ENCODE results near the gene PBRM1.

DNA sequence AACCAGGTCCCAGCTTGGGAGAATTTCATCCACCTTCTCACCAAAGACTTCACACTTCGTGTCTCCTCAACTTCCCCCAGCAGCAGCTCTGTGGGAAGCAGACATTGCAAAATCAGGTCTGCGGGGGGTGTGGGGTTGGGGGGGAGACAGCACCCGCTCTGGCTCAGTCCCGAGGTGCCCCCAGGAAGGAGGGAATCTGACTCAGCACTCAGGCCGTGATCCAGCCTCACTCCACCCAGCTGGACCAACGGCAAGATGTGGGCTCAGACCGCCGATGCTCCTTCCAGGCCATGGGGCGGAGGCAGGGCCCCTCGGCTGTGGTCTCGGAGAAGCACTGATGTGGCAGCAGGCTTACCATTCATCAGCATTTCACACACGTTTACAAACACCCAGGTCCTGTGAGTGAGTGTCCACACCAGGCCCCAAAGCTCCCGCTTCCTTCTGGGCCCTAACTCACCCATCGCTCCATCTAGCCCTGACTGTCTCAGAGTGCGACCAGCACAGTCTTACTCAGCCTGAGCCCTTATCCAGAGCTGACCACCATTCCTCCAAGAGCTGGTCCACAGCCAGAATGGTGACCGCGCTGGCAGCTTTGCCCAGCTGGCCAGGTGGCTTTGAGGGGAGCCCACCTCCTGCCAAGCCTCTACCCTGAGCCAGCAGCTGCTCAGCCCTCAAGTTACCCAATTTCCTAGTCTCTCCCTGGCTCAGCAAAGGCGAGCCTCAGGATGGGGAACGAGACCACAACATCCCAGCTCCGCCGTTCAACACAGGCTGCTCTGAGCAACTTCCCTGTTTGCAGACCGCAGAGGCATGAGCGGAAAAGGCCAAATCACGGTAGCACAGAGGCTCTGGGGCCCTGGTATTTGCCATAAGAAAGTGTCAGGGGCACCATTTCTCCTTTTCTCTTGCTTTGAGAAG lies 187.3 kb downstream of the PBRM1 start:
- TF ChIP-seq, protein P1, sequence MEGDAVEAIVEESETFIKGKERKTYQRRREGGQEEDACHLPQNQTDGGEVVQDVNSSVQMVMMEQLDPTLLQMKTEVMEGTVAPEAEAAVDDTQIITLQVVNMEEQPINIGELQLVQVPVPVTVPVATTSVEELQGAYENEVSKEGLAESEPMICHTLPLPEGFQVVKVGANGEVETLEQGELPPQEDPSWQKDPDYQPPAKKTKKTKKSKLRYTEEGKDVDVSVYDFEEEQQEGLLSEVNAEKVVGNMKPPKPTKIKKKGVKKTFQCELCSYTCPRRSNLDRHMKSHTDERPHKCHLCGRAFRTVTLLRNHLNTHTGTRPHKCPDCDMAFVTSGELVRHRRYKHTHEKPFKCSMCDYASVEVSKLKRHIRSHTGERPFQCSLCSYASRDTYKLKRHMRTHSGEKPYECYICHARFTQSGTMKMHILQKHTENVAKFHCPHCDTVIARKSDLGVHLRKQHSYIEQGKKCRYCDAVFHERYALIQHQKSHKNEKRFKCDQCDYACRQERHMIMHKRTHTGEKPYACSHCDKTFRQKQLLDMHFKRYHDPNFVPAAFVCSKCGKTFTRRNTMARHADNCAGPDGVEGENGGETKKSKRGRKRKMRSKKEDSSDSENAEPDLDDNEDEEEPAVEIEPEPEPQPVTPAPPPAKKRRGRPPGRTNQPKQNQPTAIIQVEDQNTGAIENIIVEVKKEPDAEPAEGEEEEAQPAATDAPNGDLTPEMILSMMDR (IDR thresholded peaks at IDR 0.05): no peak
- TF ChIP-seq POLR2A (IDR thresholded peaks at IDR 0.05): no peak

All from heart left ventricle (tissue), 13 donors.